NCI-H1694 (cell line): ENCODE measurements around the gene HTR1D.
"Not testable (repeated sequence)": the region's sequence is repeated elsewhere in the genome, so short reads cannot be mapped to it uniquely, and the experiment has no call there.

Source experiments
- DNase-seq: peaks from one replicate; lab custom pipeline; 2025; lab: John Stamatoyannopoulos, UW

Gene HTR1D, protein sequence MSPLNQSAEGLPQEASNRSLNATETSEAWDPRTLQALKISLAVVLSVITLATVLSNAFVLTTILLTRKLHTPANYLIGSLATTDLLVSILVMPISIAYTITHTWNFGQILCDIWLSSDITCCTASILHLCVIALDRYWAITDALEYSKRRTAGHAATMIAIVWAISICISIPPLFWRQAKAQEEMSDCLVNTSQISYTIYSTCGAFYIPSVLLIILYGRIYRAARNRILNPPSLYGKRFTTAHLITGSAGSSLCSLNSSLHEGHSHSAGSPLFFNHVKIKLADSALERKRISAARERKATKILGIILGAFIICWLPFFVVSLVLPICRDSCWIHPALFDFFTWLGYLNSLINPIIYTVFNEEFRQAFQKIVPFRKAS

DNA sequence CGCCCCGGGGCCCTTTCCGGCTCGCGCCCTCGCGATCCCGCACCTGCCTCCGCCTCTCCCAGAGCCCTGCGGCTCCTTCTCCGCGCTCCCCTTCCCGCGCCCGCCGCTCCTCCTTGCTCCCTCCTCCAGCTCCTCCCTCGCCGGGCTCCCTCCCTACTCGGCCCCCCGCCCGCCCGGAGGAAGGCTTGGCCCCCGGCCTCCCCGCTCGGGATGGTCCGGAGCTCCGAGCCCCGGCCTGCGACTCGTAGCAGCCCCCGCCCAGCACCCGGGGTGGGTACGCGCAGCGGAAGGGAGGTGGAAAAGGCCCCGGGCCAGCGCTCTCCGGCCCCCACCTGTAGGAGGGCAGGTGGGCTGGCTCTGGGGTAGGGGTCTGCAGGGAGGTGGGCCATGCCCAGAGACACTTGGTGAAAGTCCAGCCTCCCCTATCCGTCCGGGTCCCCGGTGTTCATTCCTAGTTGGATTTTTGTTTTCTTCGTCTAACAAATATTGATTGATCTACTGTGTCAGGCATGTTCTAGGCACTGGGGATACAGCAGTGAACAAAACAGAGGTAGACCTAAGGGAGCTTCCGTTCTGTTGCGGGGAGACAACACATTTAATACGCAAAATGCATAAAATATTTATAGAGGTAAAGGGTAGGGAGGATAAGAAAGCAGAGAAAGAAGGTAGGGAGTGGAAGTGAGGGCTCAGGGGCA lies at the start of gene HTR1D:
Gene HTR1D, minus strand, starts transcription at position 82 of the 695 bp plus-strand sequence. CDS start 23,283 bp downstream, outside the sequence.
- DNase-seq, result no peak

DNA sequence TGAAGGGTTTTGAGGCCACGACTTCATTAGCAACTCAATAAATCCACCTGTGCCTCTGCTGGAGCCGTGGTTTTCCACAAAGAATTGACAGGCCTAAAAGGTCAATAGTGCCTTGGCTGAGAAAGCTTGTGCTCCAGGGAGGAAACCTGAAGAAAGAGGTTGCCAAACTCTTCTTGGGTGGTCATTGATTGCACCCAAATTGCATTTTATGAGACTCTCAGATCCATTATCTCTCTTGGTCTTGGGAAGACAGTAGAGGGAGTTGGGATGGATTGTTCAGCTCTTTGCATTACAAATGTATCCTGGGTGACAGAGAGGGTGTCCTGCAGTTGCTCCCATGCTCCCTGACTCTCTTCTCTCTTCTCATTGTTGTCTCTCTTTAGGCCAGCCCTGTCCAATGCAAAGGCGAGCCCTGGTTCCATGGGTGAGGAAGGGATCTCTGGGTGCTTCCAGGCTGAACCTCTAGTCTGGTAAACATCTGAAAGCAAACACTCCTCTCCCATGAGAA lies 46.1 kb upstream of the HTR1D start:
- DNase-seq, result no peak

DNA sequence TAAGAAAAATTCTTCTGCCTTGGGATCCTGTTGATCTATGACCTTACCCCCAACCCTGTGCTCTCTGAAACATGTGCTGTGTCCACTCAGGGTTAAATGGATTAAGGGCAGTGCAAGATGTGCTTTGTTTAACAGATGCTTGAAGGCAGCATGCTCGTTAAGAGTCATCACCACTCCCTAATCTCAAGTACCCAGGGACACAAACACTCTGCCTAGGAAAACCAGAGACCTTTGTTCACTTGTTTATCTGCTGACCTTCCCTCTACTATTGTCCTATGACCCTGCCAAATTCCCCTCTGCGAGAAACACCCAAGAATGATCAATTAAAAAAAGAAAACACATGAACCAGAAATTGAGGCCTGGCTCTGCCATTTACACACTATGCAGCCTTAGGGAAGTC lies 40.8 kb upstream of the HTR1D start:
- DNase-seq, result not testable (repeated sequence)

GRCh38 chr1:23257371-23257770 lies 40.1 kb upstream of the HTR1D start:
- DNase-seq, result not testable (repeated sequence)

- no peak for DNase-seq
These were observed 37.3 kb upstream of the HTR1D start for GRCh38 chr1:23254584-23254983.

DNA sequence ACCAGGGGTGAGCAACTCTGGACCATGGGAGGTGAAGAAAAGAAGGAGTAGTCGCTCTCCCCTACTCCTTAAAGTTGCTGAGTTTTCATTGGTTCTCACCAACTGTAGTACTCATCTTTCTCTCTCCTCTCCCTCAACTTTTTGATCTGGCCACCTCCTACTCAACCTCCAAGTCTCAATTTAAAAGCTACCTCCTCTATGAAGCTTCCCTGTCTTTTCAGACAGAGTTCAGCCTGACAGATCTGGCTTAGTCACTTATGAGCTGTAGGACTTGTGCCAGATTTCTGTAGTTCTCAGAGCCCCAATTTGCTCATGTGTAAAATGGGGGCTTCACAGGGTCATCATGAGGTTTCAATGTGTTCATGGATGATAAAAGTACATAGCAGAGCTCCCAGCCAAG lies 34.5 kb upstream of the HTR1D start:
- no peak for DNase-seq

DNA sequence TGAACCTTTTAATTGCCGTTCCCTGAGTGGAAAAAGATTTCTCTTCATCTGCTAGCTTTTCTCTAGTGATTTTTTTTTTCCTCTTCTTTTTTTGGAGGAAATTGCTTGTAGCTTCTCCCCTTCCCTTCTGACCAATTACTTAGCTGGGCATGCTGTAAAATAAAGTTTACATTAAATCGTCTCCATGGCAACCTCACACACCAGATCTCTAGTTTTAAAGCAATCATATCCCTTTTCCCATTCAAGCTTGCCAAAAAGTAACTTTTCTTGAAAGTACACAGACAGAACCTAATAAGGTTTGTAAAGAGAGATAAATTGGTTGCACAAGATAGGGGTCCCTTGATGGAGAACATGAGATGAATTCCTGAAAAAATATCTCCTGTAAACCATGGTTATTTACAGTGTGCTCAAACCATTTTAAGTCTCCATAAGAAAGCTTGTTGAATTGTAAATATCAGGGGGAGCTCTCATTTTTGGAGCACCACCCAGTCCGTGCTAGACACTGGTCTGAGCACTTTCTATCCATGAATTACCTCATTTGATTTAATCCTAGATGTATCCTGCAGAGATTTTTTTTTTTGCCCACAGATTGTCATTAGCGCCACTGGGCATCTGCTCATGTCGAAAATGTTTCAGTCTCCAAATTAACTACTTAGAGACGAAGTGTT lies 32.6 kb upstream of the HTR1D start:
- DNase-seq, result no peak

- no peak for DNase-seq
These were observed 30.0 kb upstream of the HTR1D start for GRCh38 chr1:23247276-23247675.

DNA sequence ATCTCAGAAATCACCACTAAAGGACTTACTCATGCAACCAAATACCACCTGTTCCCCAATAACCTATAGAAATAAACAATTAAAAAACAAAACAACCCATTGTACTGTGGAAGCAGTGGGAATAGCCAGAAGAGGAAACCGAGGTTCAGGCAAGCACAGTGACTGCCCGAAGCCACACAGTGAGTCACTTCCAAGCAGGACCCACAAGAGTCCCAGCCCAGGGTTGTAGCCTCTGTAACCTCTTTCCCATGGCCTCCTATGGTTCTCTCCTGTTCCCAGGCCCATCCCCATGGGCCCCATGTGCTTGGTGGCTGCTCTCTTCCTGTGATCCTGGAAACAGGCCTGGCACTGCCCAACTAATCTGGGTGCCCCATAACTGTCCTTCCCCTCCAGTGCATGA lies 29.0 kb upstream of the HTR1D start:
- no peak for DNase-seq

DNA sequence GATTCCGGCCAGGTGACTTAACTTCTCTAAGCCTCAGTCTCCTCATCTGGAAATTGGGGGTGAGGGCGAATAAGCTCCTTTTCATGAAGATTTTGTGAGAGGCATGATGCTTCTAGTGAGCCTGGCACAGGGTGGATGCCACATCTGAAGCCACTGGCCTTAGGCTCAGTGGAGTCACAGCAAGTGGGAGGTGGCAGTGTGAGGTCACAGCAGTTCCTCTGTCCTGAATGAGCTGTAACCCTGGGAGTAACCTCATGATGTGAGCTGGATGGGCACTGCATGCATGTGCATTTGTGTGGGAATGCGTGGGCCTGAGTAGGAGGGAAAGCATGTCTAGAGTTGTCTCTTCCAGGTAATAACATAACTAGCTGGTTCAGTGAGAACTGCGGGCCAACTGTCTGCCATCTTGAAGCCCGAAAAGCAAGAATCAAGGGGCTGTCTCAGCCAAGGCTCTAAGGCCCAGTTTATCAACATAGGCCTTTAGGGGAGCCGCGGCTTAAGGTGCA lies 27.0 kb upstream of the HTR1D start:
- no peak for DNase-seq

GRCh38 chr1:23242414-23242813 lies 25.1 kb upstream of the HTR1D start:
- no peak for DNase-seq

DNA sequence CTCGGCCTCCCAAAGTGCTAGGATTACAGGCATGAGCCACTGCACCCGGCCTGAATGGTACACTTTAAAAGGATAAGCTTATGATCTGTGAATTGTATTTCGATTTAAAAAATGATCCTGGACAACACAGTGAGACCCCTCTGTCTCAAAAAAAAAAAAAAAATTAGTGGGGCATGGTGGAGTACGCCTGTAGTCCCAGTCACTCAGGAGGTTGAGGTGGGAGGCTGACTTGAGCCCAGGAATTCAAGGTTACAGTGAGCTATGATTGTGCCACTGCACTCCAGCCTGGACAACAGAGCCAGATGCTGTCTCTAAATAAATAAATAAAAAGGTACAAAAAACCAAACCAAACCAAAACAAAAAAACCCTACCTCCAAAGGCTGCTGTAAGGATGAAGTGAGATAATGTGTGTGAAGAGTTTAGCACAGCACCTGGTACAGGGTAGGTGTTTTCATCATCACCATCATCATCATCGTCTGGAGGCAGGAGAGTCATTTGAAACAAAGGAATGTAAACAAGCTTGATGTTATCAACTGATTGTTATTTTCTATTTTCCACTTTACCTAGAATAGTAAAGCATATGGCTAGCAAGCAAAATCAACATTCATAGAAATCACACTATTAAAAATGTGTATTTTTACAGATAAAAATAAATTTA lies 22.5 kb upstream of the HTR1D start:
- no peak for DNase-seq

DNA sequence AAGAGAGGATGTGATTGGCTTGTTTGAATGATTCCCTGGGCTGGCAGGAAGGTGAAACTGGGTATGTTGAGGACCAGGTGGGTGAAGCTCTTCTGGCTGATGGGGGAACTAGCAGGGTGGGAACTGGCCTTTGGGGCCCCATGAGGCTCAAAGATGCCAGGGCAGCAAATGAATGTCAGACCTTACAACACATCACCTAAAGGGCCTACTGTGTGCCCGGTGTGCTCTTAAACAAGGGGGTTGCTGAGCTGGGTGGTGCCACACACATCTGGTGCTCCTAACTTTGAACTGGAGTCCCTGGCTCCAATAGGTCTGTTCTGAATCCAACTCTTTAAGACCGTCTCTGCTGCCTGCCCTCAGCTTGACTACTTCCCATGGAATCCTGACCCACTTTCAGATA lies 21.3 kb upstream of the HTR1D start:
- no peak for DNase-seq

DNA sequence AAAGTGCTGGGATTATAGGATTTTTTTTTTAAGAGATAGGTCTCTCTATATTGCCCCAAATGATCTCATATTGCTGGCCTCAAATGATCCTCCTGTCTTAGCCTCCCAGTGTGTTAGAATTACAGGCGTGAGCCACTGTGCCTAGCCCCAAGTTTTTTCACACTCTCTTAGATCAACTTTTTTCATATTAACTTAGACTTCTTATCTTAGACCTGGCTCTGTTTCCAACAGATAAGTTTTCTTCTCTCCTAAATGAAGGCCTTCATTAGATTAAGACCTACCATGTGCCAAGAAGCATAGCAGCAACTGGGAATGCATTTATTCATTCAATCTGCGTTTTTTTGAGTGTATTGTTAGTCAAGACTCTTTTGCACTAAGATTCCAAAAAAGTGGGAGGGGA lies 20.2 kb upstream of the HTR1D start:
- DNase-seq, result no peak

DNA sequence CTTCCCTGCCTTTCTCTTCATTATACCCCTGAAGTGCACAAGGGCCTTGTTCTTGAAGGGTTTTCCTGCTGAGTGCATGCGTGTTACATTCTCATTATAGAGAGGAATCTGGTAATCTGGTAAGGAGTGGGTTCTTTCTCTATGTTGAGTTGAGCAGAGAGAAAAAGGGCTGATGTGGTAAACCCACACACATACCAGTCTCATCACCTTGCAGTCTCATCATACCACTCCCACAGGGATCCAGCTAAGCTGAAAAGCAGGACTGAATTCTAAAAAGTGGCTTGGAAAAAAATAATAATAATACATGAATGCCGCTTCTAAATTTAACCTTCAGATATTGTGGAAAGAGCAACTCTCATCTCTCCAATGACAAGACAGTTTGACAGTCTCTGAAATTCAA lies 10.5 kb upstream of the HTR1D start:
- no peak for DNase-seq

DNA sequence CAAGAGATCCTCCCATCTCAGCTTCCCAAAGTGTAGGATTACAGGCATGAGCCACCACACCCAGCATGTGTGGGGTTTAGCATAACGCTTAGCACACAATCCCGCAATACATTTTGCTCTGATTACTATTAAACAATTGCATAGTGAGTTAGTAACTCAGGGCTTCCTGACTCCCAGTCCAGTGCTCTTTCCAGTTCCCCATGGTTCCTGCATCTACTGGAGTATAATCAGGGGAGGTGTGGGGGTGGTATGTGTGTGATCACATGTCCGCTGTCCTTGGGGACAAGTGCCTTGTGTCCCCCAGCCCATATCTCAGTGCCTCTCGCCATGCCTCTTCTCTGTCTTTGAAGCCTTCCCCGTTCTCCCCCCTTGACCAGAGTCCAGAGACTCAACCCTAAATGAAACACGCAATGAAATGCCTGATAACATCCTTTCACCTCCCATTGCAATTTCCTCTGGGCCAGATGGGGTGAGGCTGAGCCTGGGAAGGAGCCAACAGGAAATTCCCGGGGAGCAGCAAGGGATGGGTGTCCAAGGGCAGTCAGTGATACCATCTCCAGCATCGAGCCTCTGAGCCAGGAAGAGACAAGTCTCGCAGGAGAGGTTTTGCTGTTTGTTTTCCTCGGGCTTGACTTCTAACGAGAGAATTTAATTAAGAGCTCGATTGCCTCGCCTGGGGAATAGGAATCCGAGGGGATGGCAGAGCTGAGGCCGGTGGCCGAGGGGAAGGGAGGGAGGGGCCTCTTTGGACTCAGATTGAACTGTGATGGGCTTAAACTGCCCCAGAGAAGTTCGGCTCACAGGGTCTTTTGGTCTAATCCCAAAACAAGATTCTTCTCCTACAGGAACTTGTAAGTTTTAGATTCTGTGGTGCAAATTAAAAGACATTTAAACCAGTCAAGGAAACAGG lies 7.7 kb upstream of the HTR1D start:
- no peak for DNase-seq

DNA sequence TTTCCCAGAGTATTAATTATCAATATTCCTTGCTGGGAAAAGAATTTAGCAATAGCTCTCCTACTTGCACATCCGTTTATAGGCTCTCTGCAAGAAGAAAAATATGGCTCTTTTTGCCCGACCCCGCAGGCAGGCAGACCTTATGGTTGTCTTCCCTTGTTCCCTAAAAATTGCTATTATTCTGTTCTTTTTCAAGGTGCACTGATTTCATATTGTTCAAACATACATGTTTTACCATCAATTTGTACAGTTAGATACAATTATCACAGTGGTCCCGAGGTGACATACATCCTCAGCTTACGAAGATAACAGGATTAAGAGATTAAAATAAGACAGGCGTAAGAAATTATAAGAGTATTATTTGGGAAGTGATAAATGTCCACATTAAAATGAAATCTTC lies 6.7 kb upstream of the HTR1D start:
- DNase-seq, result not testable (repeated sequence)

DNA sequence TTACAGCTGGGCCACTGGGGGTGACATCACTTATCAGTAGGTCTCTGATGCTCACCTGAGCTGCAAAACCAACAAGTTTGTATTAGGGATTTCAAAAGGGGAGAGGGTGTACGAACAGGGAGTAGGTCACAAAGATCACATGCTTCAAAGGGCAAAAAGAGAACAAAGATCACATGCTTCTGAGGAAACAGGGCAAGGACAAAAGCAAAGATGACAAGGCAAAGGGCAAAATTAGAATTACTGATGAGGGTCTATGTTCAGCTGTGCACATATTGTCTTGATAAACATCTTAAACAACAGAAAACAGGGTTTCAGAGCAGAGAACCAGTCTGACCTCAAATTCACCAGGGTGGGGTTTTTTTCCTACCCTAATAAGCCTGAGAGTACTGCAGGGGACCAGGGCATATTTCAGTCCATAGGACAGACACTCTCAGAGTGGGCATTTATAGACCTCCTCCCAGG lies 6.2 kb upstream of the HTR1D start:
- not testable (repeated sequence) for DNase-seq

DNA sequence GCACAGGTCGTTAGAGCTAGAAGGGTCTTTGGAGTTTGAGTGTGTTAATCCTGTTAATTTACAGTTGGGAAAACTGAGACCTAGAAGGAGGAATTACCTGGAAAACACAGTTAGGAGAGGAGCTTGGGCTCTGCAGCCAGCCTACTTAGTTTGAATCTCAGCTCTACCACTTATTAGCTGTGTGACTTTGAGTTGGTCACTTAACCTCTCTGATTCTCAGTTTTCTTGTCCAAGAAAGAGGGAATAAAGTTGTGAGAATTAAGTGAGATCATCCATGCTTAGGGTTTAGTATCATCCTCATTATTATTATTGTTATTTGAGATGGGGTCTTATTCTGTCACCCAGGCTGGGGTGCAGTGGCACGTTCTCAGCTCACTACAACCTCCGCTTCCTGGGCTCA lies 5.4 kb upstream of the HTR1D start:
- no peak for DNase-seq

- no peak for DNase-seq
These were observed 5.0 kb upstream of the HTR1D start for GRCh38 chr1:23222331-23222730.

DNA sequence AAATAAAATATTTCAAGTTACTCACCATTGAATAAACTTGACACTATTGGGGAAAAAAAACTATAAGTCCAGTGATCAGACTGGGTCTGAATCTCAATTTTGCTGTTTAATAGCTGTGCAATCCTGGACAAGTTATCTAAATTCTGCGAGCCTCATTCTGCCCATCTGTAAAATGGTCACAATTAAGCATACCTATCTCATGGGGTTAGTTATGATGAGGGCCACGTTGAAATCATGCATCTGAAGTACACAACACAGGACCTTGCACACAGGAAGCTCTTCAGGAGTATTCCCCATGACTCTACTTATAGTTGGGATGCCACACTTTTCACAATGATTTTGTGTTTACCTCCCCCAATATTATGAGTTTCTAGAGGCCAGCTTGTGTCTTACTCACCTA lies 3.8 kb upstream of the HTR1D start:
- no peak for DNase-seq
